HG02588 (cell line): ENCODE measurements around the gene DDIT3.

Experiments used
- ATAC-seq: cut with Tn5 transposase; IDR thresholded peaks from one replicate; pipeline ENCODE4 v1.9.1; 2021; ENCODE audit warnings: mild to moderate bottlenecking, moderate library complexity; ENCODE audit not compliant: unreplicated experiment

Gene DDIT3

GRCh38 chr12:57547288-57548012 lies 27.1 kb upstream of the DDIT3 start:
- ATAC-seq, result no peak

DNA sequence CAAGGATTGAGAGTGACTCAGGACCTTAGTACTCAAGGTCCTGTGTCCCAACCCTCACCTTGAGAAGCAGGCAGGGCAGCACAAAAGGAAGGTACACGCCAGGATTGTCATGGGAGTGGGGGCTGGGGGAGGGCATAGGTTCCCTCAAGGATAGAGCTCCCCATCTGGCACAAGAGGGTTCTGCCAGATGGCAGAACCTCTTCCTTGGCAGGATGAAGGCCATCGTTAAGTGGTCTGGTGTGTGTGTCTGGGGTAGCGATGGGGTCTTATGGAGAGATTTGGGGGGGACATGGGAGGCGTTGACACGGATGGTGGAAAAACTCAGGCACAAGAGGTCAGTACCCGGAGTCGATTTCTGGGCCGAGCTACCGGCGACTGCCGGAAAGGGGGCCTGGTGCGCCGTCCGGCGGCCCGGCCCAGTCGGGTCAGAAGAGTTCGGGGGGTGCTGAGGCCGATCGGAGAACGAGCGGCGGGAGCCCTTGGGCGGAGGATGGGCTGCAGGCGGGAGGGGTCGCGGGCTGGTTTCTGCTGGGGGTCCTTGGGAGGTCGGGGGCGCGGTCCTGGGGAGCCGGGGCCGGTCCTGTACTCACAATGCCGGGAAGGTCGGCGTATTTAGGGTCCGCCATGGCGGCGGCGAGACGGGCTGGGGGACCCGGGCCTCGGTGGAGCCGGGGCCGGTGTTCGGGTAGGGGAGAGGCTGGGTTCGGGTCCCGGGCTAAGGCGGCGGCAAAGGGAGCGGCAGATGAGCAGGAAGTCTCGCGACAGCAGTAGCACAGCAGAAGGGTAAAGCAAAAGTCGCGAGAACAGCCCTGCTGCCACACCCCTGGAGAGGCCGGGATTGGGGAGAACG lies 26.3 kb upstream of the DDIT3 start, which contains the start of gene DCTN2:
Gene DCTN2, minus strand, starts transcription at position 755 of the 850 bp plus-strand sequence. Its CDS starts 129 bp downstream, at position 626.
- peak; percentile 97 for ATAC-seq

DNA sequence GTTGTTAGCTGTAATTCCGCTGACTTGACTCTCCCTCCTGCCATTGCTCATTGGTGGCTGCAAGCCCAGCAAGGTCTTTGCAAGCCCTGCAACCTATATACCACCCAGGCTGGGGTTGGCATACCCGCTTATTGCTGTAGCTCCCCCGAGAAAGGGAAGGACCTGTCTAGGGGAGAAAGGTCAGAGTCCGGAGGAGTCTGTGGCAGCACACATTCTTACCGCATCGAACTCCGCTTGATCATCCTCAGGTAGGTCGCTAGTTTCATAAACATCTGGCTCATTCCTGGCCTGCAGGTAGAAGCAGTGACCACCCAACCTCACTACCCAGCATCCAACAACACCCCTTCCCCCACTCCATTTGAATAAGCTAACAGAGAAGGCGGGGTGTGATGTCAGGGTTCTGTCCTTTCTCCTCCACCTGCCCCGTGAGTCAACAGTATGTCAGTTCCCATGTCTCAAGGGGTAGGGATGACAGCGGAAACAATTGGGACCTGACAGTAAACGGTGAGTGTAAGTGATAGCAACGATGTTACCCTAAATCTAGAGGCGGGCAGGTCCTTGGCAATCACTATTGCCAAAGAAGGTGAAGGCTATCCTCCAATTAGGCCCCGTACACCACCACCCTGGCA lies 25.6 kb upstream of the DDIT3 start:
- ATAC-seq, result no peak

DNA sequence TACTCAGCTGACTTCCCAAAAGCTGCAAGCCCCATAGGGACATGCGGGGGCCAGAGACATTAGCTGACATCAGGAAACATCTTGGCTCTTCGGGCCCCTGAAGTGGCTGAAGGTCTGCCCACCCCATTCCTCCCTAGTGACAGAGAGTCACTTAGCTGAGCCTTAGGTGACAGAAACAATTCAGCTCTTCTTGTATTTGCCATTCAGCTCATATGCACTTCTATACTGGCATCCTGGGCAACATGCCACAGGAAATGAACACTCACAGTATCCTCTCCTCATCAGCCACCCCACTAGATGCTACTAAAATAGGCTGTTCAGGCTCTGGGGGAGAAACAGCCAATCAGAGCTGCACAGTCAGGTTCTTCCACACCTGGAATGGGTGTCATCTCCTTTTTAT lies 23.3 kb upstream of the DDIT3 start:
- no peak for ATAC-seq

DNA sequence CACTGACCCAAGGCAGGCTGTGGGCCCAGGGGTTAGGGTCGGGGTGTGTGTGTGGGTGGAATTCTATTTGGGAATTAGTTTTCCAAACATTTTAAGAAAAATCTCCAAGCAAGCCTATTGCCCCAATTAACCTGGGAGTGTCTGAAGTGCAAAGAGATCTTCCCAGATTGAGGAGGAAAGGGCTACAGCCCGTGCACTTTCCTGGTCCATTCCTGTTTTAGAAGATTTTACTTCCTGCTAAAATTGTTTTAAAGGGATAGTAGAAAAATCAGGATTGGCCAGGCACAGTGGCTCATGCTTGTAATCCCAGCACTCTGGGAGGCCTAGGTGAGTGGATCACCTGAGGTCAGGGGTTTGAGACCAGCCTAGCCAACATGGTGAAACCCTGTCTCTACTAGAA lies 21.4 kb upstream of the DDIT3 start:
- ATAC-seq, result no peak

DNA sequence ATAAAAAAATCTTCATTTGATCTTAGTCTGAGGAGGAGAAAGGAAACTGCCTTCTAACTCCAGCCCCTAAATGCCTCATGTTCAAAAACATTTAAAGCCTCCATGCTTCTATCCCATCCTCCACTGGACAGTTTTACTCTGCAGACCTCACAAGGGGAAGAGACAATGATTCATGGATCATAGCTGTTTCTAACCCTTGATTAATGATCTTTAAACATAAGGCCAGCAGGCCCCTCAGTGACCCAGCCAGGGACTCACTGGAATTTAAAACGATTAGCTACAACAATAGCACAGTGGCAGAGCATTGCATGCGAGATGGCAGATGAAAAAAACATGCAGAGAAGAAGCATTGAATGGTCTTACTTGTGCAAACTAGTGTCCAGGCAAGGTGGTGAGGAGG lies 20.7 kb upstream of the DDIT3 start:
- no peak for ATAC-seq

DNA sequence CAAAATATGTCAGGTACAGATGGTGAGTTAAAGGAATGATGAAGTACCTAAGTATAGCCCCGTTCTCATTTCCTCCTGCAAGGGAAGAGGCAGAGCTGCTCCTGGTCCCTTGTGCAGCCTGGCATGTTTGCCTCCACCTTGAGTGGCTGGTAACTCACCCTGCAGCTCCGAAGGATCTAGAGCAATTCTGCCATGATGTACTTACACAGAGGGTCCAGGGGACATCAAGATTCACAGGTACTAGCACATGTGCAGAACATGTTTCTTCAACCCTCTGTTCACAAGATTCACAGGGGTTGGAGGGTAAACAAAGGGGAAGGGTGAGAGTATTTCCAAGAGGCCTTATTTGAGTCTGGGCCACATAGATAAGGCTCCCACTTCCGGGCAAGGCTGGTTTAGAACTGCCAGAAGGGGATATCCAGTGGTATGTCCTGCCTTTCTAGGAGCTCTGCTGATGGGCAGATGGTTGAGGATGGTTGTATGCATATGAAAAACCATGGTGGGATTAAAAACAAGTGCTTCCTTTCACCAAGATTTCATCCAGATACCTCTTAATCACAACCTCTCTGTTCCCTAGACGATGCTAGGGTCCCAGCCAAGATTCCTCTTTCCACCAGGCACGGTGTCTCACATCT lies 18.9 kb upstream of the DDIT3 start:
- ATAC-seq, result no peak

DNA sequence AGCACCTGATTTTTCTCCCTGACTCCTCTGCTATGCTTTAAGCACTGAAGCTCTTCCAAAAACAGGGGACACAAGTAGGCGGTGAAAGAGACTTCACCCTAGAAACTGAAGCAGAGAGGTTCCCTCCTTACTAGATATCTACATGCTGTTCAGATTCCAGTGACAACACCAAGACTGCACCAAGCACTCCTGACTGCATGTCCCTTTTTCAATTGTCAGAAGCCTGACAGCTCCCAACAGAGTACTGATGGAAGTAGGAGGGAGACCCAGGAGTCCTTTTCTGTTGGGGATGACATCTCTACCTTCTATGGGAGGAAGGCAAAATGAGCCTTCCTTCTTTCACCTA lies 16.3 kb upstream of the DDIT3 start:
- no peak for ATAC-seq

DNA sequence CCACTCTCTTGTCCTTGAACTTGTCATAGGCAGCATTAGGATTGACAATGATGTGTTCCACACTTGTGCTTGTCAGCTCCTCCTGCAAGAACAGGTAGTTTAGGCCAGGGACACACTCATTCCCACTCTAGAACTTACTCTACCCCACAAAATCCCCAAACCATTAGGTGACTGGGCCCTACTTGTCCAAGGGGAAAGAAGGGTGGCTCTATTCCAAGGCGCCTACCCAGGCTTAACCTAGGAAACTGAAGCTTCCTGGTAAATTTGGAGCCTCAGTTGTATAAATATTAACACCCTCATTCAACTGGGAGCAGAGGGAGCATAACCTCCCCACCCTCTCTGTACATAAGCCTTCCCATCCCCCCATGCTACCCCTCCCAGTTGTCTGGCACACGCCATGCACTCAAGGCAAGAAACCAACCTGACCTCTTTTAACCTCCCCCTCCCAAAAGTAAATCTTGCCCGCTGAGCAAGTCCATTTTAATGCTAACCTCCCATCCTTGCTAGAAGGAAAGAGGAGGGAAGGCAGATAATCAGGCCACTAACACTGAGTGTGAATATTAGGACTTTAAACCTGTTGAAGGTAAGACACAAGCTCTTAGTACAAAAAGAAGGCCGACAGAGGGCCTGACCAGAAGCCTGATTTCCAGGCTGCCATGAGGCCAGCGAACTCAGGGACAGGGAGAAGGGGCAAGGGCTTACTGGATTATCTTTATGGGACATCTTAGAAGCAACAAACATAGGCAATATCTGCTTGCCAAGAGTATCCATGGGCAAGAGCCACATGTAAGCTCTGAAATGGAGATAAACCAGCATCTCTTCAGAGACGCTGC lies 15.7 kb upstream of the DDIT3 start:
- ATAC-seq, result no peak

- ATAC-seq, result no peak
Measured at GRCh38 chr12:57534991-57535543, 14.8 kb upstream of the DDIT3 start.

- no peak for ATAC-seq
Measured at GRCh38 chr12:57534250-57534649, 13.9 kb upstream of the DDIT3 start.

GRCh38 chr12:57533108-57533507 lies 12.8 kb upstream of the DDIT3 start:
- no peak for ATAC-seq

GRCh38 chr12:57531836-57532235 lies 11.5 kb upstream of the DDIT3 start:
- no peak for ATAC-seq

DNA sequence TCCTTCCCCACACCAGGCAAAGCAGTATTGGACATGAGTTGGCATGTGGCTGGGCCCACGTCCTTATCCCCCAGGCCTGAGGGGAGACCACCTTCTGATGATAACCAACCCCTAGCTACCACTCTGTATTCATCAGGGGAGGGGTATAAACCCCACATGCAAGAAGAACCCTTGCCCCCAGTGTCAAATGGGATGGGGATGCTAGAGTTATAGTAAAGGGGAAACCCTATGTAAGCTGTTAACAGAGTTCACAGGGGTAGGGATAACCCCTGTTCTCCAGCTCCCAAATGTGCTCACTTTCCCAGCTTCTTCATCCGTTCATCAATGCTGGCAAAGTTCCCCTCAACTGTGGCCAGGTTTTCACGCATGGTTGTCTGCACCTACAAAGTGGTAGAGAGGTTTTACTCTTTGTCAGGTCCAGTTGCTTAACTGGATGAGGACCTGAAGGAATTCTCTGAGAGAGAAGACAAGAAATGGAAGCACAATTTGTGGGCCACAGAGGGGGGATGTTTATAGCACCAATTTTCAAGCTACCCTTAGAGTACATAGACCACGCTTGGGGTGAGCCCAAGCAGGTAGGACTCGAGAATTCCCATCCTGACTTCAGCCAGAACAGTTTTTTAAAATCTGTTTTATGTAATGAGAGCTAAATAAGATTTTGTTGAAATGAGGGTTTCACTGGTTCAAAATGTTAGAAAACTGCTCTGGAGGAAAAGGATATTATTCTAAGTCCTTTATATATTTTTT lies 10.3 kb upstream of the DDIT3 start:
- no peak for ATAC-seq

- ATAC-seq, result no peak
Measured at GRCh38 chr12:57529831-57530230, 9.5 kb upstream of the DDIT3 start.

DNA sequence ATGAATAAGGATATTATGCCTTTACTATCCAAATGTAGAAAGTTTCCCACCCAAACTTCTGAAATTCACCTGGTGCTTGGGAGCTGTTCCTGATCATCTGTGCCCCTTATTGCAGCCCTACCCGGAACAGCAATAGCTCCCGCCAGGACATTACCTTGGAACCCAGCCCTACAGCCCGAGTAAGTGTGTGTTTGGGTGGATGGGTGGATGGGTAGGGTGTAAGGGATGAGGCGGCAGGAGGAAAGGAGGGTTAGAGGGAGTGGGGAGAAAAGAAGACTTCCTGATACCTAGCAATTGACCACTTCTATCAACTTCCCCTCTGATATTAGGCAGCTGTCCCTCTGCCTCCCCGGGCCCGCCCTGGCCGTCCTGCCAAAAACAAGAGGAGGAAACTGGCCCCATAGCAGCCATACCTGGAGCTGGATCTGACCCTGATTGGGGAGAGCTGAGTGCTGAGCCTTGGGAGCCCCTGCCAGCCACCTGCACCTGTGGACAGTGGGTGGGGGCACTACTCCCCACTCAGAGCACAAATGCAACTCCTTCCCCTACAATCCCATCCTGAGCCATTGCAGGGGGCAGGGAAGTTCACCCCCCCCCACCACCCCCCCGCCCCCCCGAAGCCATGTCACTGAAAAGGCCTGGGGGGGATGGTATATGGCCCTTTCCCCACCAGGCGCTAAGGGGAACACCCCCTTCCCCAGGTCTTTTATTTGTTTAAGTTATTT lies 8.7 kb upstream of the DDIT3 start:
- ATAC-seq, result no peak

GRCh38 chr12:57528176-57528575 lies 7.9 kb upstream of the DDIT3 start:
- ATAC-seq, result no peak

DNA sequence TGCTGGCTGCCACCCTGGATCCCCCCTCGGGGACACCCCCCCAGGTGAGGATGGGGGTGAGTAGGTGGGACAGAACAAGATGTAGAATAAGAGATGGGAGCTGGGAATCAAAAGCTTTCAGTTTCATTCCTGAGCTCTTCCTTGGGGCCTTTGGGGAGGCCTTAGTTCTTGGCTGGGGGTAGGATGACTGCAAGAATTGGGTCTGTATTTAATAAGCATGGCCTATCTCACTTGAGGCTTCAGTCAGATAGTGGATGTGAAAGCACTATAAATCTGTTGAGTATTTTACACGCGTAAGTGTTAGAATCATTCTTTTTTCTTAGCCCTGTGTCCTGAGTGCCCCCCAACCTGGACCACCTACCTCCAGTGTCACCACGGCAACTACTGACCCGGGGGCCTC lies 6.9 kb upstream of the DDIT3 start:
- no peak for ATAC-seq
